HG03565 (cell line): ENCODE measurements around the gene PYGL.
"Not testable (repeated sequence)": the region's sequence is repeated elsewhere in the genome, so short reads cannot be mapped to it uniquely, and the experiment has no call there.

Experiments
- ATAC-seq: cut with Tn5 transposase; IDR thresholded peaks from one replicate; pipeline ENCODE4 v1.9.1; 2021; ENCODE audit warnings: mild to moderate bottlenecking, moderate library complexity; ENCODE audit not compliant: unreplicated experiment

PYGL gene

GRCh38 chr14:50955373-50956043 is 11.2 kb upstream of the PYGL start:
- no peak for ATAC-seq

GRCh38 chr14:50954811-50955372 is 10.6 kb upstream of the PYGL start:
- ATAC-seq: no peak

- ATAC-seq: no peak
Measured at GRCh38 chr14:50953502-50953901, 9.2 kb upstream of the PYGL start.

GRCh38 chr14:50951032-50951431 is 6.7 kb upstream of the PYGL start:
- no peak for ATAC-seq

GRCh38 chr14:50948205-50948604 is 3.9 kb upstream of the PYGL start:
- no peak for ATAC-seq

- ATAC-seq: no peak
Measured at GRCh38 chr14:50947446-50947845, 3.2 kb upstream of the PYGL start.

GRCh38 chr14:50946234-50946935 is 2.1 kb upstream of the PYGL start:
- ATAC-seq: no peak

GRCh38 chr14:50944647-50945413 is 547 bp upstream of the PYGL start:
- no peak for ATAC-seq

GRCh38 chr14:50943261-50943942 is 881 bp downstream of the PYGL start:
- ATAC-seq: no peak

GRCh38 chr14:50941638-50942037 is 2.6 kb downstream of the PYGL start:
- ATAC-seq: not testable (repeated sequence)

- ATAC-seq: no peak
Measured at GRCh38 chr14:50941151-50941550, 3.1 kb downstream of the PYGL start.

GRCh38 chr14:50937800-50938199 is 6.5 kb downstream of the PYGL start:
- ATAC-seq: no peak

GRCh38 chr14:50937325-50937724 is 7.0 kb downstream of the PYGL start:
- no peak for ATAC-seq

GRCh38 chr14:50936882-50937281 is 7.4 kb downstream of the PYGL start:
- ATAC-seq: peak; percentile 41

- ATAC-seq: no peak
Measured at GRCh38 chr14:50936016-50936340, 8.3 kb downstream of the PYGL start.

- no peak for ATAC-seq
Measured at GRCh38 chr14:50935126-50936015, 8.9 kb downstream of the PYGL start.

GRCh38 chr14:50932592-50933495 is 11.4 kb downstream of the PYGL start:
- no peak for ATAC-seq

- no peak for ATAC-seq
Measured at GRCh38 chr14:50932156-50932555, 12.1 kb downstream of the PYGL start.

- ATAC-seq: no peak
Measured at GRCh38 chr14:50931559-50931958, 12.7 kb downstream of the PYGL start.
